ENCODE data around the gene ARHGAP9. TPM values are rescaled to one million over a fixed set of nuclear protein-coding genes. Genes with fewer than 3 reads are reported as not detected.

ARHGAP9 gene
- total RNA-seq, 1 donor from 2014 or later, result not detected

GRCh38 chr12:57460841-57461275 lies 18.8 kb downstream of the ARHGAP9 start:
- Mint-ChIP-seq H3K4me1 (peaks cover 29% of the 10 kb centered on the region), H3K27ac (no peak overlapping the region), H3K4me3 (peak overlapping the region; percentile 81), H3K9me3 (no peaks in the 10 kb centered on the region), H3K36me3 (no peaks in the 10 kb centered on the region), H3K27me3 (ENCODE audit: low read depth) (peaks cover 55% of the 10 kb centered on the region)
- TF ChIP-seq CTCF (IDR thresholded peaks at IDR 0.05; ENCODE audit: unreplicated experiment), result no peak
- DNase-seq (ENCODE audit: low spot score in 2 of 2, unreplicated experiment in 2 of 2), result no peak

GRCh38 chr12:57460468-57460784 lies 19.2 kb downstream of the ARHGAP9 start:
- DNase-seq (ENCODE audit: low spot score in 2 of 2, unreplicated experiment in 2 of 2), result no peak
- peaks cover 29% of the 10 kb centered on the region for H3K4me1 Mint-ChIP-seq
- TF ChIP-seq CTCF (IDR thresholded peaks at IDR 0.05; ENCODE audit: unreplicated experiment), result no peak
- H3K36me3 Mint-ChIP-seq, result no peaks in the 10 kb centered on the region
- peak overlapping the region; percentile 18 for H3K27ac Mint-ChIP-seq
- no peaks in the 10 kb centered on the region for H3K9me3 Mint-ChIP-seq
- peaks cover 55% of the 10 kb centered on the region for H3K27me3 Mint-ChIP-seq (ENCODE audit: low read depth)
- H3K4me3 Mint-ChIP-seq, result peak overlapping the region; percentile 81

- TF ChIP-seq CTCF (IDR thresholded peaks at IDR 0.05; ENCODE audit: unreplicated experiment), result no peak
- no peaks in the 10 kb centered on the region for H3K36me3 Mint-ChIP-seq
- peak within 1 kb of the TSS; percentile 93 for H3K27ac Mint-ChIP-seq
- H3K4me1 Mint-ChIP-seq, result peaks cover 29% of the 10 kb centered on the region
- DNase-seq (ENCODE audit: low spot score in 2 of 2, unreplicated experiment in 2 of 2), result no peak
- peaks cover 54% of the 10 kb centered on the region for H3K27me3 Mint-ChIP-seq (ENCODE audit: low read depth)
- H3K4me3 Mint-ChIP-seq, result peak within 1 kb of the TSS; percentile 91
- H3K9me3 Mint-ChIP-seq, result no peaks in the 10 kb centered on the region
Measured at GRCh38 chr12:57459750-57460467, 19.8 kb downstream of the ARHGAP9 start, which contains the start of gene GLI1. TSS of gene GLI1 (plus strand) at chr12:57459785. CDS start at chr12:57463692, 3,907 bp downstream.

- Mint-ChIP-seq H3K27me3 (ENCODE audit: low read depth) (peaks cover 47% of the 10 kb centered on the region), H3K4me1 (peaks cover 29% of the 10 kb centered on the region), H3K9me3 (no peaks in the 10 kb centered on the region), H3K4me3 (peak overlapping the region; percentile 91), H3K36me3 (no peaks in the 10 kb centered on the region), H3K27ac (peak overlapping the region; percentile 93)
- DNase-seq (ENCODE audit: low spot score in 2 of 2, unreplicated experiment in 2 of 2), result peak; percentile 82 to 96
- peak; percentile 92 for TF ChIP-seq CTCF (IDR thresholded peaks at IDR 0.05; ENCODE audit: unreplicated experiment)
Measured at GRCh38 chr12:57459055-57459749, 20.5 kb downstream of the ARHGAP9 start.

- no peak for DNase-seq (ENCODE audit: low spot score in 2 of 2, unreplicated experiment in 2 of 2)
- Mint-ChIP-seq H3K4me1 (peaks cover 29% of the 10 kb centered on the region), H3K9me3 (no peaks in the 10 kb centered on the region), H3K27ac (peak overlapping the region; percentile 93), H3K27me3 (ENCODE audit: low read depth) (peaks cover 41% of the 10 kb centered on the region), H3K4me3 (peak overlapping the region; percentile 91), H3K36me3 (no peaks in the 10 kb centered on the region)
- TF ChIP-seq CTCF (IDR thresholded peaks at IDR 0.05; ENCODE audit: unreplicated experiment), result no peak
Measured at GRCh38 chr12:57458665-57459054, 21.0 kb downstream of the ARHGAP9 start.

Measured in mesothelial cell of epicardium (in vitro differentiated cells).